Measurements from ENCODE around the gene PEX10. TPM values are rescaled to one million over a fixed set of nuclear protein-coding genes. Genes with fewer than 3 reads are reported as not detected.

PEX10 gene
- total and polyA plus RNA-seq, 10 of the 15 experiments (the other 5 are each of a cell fraction or from before 2014, with no cell fraction given): 0.24 to 24.9 (median 16.8) TPM; not detected in 1

DNA sequence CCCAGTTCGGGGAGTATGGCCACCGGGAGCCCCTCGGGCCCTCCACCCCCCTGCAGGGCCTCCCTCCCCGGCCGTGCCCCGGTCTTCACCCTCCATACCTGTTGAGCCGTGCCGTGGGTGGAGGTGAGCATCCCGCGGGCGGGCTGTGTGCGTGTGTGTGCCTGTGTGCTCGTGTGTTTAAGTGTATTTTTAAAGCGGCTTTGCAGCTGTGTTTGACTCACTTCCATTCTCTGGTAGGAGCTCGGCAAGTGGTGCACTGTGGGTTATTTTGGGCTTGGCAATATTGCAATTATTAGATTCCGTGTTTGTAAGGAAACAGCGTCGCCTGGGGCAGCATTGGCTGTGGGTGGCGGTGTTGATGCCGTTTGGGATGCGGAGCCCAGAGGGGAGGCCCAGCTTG is 43.4 kb upstream of the PEX10 start:
- intact Hi-C loops (cut with micrococcal nuclease; ENCODE audit: unreplicated experiment) (no loop called here), in situ Hi-C loops (cut with MboI) (no loop called here)
- no peak for DNase-seq (ENCODE audit: low read depth, low spot score)
- H3K27me3 ChIP-seq (replicated peaks in 1 of 2; ENCODE audit: control insufficient read depth in 2 of 2, insufficient read depth in 2 of 2, low read length in 1 of 2): no peaks in the 10 kb centered on the region; a peak in 1 of 4 replicates
- no peaks in the 10 kb centered on the region for H3K79me2 ChIP-seq (ENCODE audit: control insufficient read depth, insufficient read depth, low read length)
- no peak overlapping the region for H3K4me2 ChIP-seq (ENCODE audit: control insufficient read depth, insufficient read depth)
- no peaks in the 10 kb centered on the region for H3K4me1 ChIP-seq (ENCODE audit: control insufficient read depth, insufficient read depth, low read length)
- H3K9me3 ChIP-seq (replicated peaks; ENCODE audit: control insufficient read depth, insufficient read depth, low read length): no peaks in the 10 kb centered on the region
- TF ChIP-seq, protein P1, sequence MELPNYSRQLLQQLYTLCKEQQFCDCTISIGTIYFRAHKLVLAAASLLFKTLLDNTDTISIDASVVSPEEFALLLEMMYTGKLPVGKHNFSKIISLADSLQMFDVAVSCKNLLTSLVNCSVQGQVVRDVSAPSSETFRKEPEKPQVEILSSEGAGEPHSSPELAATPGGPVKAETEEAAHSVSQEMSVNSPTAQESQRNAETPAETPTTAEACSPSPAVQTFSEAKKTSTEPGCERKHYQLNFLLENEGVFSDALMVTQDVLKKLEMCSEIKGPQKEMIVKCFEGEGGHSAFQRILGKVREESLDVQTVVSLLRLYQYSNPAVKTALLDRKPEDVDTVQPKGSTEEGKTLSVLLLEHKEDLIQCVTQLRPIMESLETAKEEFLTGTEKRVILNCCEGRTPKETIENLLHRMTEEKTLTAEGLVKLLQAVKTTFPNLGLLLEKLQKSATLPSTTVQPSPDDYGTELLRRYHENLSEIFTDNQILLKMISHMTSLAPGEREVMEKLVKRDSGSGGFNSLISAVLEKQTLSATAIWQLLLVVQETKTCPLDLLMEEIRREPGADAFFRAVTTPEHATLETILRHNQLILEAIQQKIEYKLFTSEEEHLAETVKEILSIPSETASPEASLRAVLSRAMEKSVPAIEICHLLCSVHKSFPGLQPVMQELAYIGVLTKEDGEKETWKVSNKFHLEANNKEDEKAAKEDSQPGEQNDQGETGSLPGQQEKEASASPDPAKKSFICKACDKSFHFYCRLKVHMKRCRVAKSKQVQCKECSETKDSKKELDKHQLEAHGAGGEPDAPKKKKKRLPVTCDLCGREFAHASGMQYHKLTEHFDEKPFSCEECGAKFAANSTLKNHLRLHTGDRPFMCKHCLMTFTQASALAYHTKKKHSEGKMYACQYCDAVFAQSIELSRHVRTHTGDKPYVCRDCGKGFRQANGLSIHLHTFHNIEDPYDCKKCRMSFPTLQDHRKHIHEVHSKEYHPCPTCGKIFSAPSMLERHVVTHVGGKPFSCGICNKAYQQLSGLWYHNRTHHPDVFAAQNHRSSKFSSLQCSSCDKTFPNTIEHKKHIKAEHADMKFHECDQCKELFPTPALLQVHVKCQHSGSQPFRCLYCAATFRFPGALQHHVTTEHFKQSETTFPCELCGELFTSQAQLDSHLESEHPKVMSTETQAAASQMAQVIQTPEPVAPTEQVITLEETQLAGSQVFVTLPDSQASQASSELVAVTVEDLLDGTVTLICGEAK (IDR thresholded peaks at IDR 0.05; ENCODE audit: borderline replicate concordance): no peak
- TF ChIP-seq KDM1A (IDR thresholded peaks at IDR 0.05; ENCODE audit: borderline replicate concordance): no peak
- TF ChIP-seq, protein P2, sequence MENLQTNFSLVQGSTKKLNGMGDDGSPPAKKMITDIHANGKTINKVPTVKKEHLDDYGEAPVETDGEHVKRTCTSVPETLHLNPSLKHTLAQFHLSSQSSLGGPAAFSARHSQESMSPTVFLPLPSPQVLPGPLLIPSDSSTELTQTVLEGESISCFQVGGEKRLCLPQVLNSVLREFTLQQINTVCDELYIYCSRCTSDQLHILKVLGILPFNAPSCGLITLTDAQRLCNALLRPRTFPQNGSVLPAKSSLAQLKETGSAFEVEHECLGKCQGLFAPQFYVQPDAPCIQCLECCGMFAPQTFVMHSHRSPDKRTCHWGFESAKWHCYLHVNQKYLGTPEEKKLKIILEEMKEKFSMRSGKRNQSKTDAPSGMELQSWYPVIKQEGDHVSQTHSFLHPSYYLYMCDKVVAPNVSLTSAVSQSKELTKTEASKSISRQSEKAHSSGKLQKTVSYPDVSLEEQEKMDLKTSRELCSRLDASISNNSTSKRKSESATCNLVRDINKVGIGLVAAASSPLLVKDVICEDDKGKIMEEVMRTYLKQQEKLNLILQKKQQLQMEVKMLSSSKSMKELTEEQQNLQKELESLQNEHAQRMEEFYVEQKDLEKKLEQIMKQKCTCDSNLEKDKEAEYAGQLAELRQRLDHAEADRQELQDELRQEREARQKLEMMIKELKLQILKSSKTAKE (IDR thresholded peaks at IDR 0.05; ENCODE audit: low read depth, poor library complexity, severe bottlenecking): no peak
- no peak overlapping the region for H3K27ac ChIP-seq (ENCODE audit: control insufficient read depth, insufficient read depth)
- H3K36me3 ChIP-seq (ENCODE audit: control insufficient read depth in 2 of 2, insufficient read depth in 2 of 2, low read length in 1 of 2): no peaks in the 10 kb centered on the region
- ChIA-PET SMC1A (ENCODE audit: uncharacterized antibody, unreplicated experiment) (no interaction called here), POLR2A (no interaction called here), CTCF (no interaction called here), RAD21 (ENCODE audit: unreplicated experiment) (no interaction called here)
- no peaks in the 10 kb centered on the region for H4K20me1 ChIP-seq (ENCODE audit: control insufficient read depth, insufficient read depth)
- 15% methylated on average over 21 of the region's 21 CpGs for WGBS (ENCODE audit: insufficient coverage, insufficient replicate concordance, low lambda C conversion rate, missing lambda C conversion rate)
- no peak overlapping the region for H3K4me3 ChIP-seq
- BruUV-seq (replicated peaks): no TSS peak
- no peak for FAIRE-seq
- ATAC-seq: no peak
- H2AFZ ChIP-seq (ENCODE audit: control insufficient read depth, low read depth, low read length): no peak overlapping the region
- H3K9ac ChIP-seq (ENCODE audit: control insufficient read depth, insufficient read depth, low read length): no peak overlapping the region
